ENCODE data around the gene LLCFC1.

LLCFC1 gene

GRCh38 chr7:142984297-142984696 is 45.0 kb downstream of the LLCFC1 start:
- no peak for DNase-seq (ENCODE audit: extremely low read depth in 1 of 2, low read depth in 1 of 2)
